Measurements from ENCODE around the gene ZC3H12C. TPM values are rescaled to one million over a fixed set of nuclear protein-coding genes. Genes with fewer than 3 reads are reported as not detected.

The ZC3H12C gene
- polyA plus RNA-seq, 3 donors from 2014 or later = not detected

DNA sequence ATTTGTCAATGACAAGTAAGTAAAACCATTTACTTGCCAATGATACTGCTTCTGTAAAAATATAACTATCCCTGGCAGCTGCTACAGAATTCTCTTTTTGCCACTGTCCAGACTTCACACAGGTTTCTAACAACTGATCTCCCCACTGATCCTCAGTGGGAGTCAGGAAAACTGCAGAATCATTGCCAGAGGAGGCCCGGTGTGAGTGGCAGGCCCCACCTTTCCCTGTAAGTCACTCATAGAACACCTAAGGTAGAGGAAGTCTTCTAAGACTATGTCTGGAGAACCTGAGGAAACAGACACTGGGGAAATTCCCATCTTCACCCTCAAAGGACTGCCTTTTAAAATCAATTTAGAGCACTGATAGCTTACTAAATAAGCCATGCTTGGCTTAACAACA, 66.3 kb downstream of the ZC3H12C start:
- no peak overlapping the region for H3K27ac Mint-ChIP-seq

DNA sequence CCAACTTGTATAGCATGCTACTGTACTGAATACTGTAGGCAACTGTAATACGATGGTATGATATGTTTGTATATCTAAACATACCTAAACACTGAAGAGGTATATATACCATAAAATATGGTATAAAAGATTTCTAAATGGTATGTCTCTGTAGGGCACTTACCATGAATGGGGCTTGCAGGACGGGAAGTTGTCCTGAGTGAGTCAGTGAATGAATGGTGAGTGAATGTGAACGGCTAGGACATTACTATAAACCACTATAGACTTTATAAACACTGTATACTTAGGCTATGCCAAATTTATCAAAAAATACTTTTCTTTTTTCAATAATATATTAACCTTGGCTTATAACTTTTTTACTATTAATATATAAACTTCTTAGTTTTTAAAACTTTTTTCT, 66.8 kb downstream of the ZC3H12C start:
- Mint-ChIP-seq H3K27me3 (ENCODE audit: low read depth in 3 of 3) (peaks cover 0 to 2% (median 1%) of the 10 kb centered on the region in 3 donors), H3K36me3 (no peaks in the 10 kb centered on the region), H3K4me1 (no peaks in the 10 kb centered on the region), H3K4me3 (no peak overlapping the region), H3K27ac (no peak overlapping the region), H3K9me3 (no peaks in the 10 kb centered on the region)
- DNase-seq = no peak

More for the DNA sequence above, 66.3 kb downstream of the ZC3H12C start:
- Mint-ChIP-seq H3K27me3 (ENCODE audit: low read depth in 3 of 3) (peaks cover 0 to 2% (median 0%) of the 10 kb centered on the region in 3 donors), H3K4me1 (no peaks in the 10 kb centered on the region), H3K4me3 (no peak overlapping the region), H3K36me3 (no peaks in the 10 kb centered on the region), H3K9me3 (no peaks in the 10 kb centered on the region)
- no peak for DNase-seq

- H3K9me3 Mint-ChIP-seq = no peaks in the 10 kb centered on the region
- H3K4me1 Mint-ChIP-seq = no peaks in the 10 kb centered on the region
- H3K27ac Mint-ChIP-seq = no peak overlapping the region
- peaks cover 0 to 5% (median 2%) of the 10 kb centered on the region in 3 donors for H3K27me3 Mint-ChIP-seq (ENCODE audit: low read depth in 3 of 3)
- H3K36me3 Mint-ChIP-seq = no peaks in the 10 kb centered on the region
- H3K4me3 Mint-ChIP-seq = no peak overlapping the region
- DNase-seq = no peak
Observed at GRCh38 chr11:110160437-110160836, 67.2 kb downstream of the ZC3H12C start.

GRCh38 chr11:110161061-110161460, 67.9 kb downstream of the ZC3H12C start:
- H3K36me3 Mint-ChIP-seq = no peaks in the 10 kb centered on the region
- H3K27ac Mint-ChIP-seq = no peak overlapping the region
- H3K4me1 Mint-ChIP-seq = no peaks in the 10 kb centered on the region
- H3K4me3 Mint-ChIP-seq = no peak overlapping the region
- peaks cover 0 to 5% (median 2%) of the 10 kb centered on the region in 3 donors for H3K27me3 Mint-ChIP-seq (ENCODE audit: low read depth in 3 of 3)
- DNase-seq = no peak
- H3K9me3 Mint-ChIP-seq = no peaks in the 10 kb centered on the region

DNA sequence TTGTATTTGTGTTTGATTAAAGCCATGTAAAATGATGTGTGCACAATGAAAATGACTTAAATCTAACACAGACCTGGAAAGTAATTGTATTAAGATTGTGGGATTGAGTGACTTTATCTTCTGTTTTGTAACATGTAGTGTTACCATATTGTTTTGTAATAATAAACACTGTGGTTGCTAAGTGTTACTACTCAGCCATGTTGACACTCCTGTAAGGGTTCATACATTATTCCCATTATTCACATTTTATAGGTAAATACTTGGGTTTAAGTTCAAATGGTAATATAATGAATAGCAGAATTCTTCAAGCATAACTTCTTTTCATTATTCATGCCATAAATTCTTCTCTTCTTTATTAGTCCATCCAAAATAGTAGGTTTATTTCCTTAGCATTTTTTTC, 69.0 kb downstream of the ZC3H12C start:
- H3K27me3 Mint-ChIP-seq (ENCODE audit: low read depth in 3 of 3) = peaks cover 0 to 5% (median 2%) of the 10 kb centered on the region in 3 donors
- no peak for DNase-seq
- H3K4me1 Mint-ChIP-seq = no peaks in the 10 kb centered on the region
- no peaks in the 10 kb centered on the region for H3K36me3 Mint-ChIP-seq
- H3K9me3 Mint-ChIP-seq = no peaks in the 10 kb centered on the region
- no peak overlapping the region for H3K27ac Mint-ChIP-seq
- H3K4me3 Mint-ChIP-seq = no peak overlapping the region

DNA sequence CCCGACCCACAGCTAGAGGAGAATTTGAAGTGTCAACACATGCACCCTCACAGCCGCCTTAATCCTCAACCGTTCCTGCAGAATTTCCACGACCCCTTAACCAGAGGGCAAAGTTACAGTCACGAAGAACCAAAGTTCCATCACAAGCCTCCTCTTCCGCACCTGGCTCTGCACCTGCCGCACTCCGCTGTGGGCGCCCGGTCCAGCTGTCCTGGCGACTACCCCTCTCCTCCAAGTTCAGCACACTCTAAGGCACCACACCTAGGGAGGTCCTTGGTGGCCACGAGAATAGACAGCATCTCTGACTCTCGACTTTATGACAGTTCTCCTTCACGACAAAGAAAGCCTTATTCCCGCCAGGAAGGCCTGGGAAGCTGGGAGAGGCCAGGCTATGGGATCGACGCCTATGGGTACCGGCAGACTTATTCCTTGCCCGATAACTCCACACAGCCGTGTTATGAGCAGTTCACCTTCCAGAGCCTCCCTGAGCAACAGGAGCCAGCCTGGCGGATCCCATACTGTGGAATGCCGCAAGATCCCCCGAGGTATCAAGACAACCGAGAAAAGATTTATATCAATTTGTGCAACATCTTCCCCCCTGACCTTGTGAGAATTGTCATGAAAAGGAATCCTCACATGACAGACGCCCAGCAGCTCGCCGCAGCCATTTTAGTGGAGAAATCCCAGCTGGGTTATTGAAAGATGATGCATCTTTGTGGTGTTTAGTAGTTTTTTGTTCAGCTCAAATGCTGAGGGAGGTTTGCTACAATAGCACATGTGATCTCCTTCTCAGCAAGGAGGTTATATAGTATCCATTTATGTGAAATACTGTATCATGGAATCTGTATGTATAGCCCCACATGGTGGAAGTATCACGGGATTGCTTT, 72.1 kb downstream of the ZC3H12C start:
- Mint-ChIP-seq H3K27me3 (ENCODE audit: low read depth in 3 of 3) (peaks cover 0 to 5% (median 0%) of the 10 kb centered on the region in 3 donors), H3K36me3 (no peaks in the 10 kb centered on the region), H3K9me3 (no peaks in the 10 kb centered on the region), H3K4me1 (no peaks in the 10 kb centered on the region), H3K27ac (no peak overlapping the region), H3K4me3 (no peak overlapping the region)
- no peak for DNase-seq

- Mint-ChIP-seq H3K4me1 (no peaks in the 10 kb centered on the region), H3K9me3 (no peaks in the 10 kb centered on the region), H3K27me3 (ENCODE audit: low read depth in 3 of 3) (peaks cover 0 to 5% (median 0%) of the 10 kb centered on the region in 3 donors), H3K36me3 (no peaks in the 10 kb centered on the region), H3K27ac (no peak overlapping the region), H3K4me3 (no peak overlapping the region)
- no peak for DNase-seq
Observed at GRCh38 chr11:110168033-110168803, 75.0 kb downstream of the ZC3H12C start.

DNA sequence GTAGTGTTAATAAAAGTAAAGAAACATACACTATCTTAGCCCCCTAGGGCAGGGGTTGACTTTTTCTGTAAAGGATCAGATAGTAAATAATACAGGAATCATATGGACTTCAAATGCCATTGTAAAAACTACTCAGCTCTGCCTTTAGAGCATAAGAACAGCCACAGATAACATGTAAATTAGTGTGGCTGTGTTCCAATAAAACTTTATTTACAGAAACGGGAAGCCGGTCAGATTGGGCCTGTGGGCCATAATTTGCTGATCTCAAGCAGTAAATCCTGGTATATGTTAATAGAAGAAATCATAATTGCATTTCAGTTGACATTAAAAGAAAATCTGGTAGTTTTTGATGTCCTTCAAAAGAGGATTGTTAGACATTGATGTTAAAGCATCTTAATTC, 76.5 kb downstream of the ZC3H12C start:
- Mint-ChIP-seq H3K4me1 (peaks cover 6 to 9% of the 10 kb centered on the region in 2 donors), H3K27me3 (ENCODE audit: low read depth in 3 of 3) (peaks cover 0 to 5% (median 0%) of the 10 kb centered on the region in 3 donors), H3K27ac (no peak overlapping the region), H3K9me3 (no peaks in the 10 kb centered on the region), H3K36me3 (no peaks in the 10 kb centered on the region), H3K4me3 (no peak overlapping the region)
- DNase-seq = no peak

DNA sequence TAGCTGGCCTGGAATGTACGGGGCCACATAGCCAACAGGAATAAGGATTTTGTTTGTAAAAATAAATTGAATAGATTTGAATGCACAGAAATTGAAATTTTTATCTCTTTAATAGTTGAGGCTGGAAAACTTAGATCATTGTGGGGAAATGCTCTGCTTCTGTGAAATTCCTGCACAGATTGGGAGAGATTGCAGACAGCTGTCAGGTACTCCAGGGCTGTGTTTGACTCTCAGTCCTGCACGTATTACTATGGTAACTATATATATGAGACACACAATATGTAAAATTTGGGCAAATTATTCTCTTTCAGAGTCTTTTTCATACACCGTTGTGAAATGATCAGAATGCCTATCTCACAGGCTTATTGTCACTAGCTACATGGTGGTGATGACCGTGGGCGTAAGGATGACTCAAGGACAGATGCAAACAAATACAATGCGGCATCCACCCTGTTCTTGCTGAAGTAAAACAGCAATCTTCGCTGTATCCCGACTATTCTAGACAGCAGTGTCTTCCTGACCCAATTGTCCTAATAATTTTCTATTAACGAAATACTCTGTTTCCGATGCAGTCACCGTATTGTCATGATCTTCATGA, 79.4 kb downstream of the ZC3H12C start:
- H3K27me3 Mint-ChIP-seq (ENCODE audit: low read depth in 3 of 3) = peaks cover 0 to 2% (median 0%) of the 10 kb centered on the region in 3 donors
- no peaks in the 10 kb centered on the region for H3K9me3 Mint-ChIP-seq
- H3K36me3 Mint-ChIP-seq = no peaks in the 10 kb centered on the region
- H3K27ac Mint-ChIP-seq = no peak overlapping the region
- peaks cover 6 to 9% of the 10 kb centered on the region in 2 donors for H3K4me1 Mint-ChIP-seq
- H3K4me3 Mint-ChIP-seq = no peak overlapping the region
- DNase-seq = no peak

GRCh38 chr11:110173811-110174644, 80.8 kb downstream of the ZC3H12C start:
- Mint-ChIP-seq H3K9me3 (no peaks in the 10 kb centered on the region), H3K36me3 (no peaks in the 10 kb centered on the region), H3K4me3 (peak overlapping the region in 4 of 5 donors; percentile 7 to 73 (median 46)), H3K27ac (no peak overlapping the region), H3K4me1 (peaks cover 6 to 9% of the 10 kb centered on the region in 2 donors), H3K27me3 (ENCODE audit: low read depth in 3 of 3) (peaks cover 0 to 2% (median 0%) of the 10 kb centered on the region in 3 donors)
- peak; percentile 25 to 36 (median 27) for DNase-seq

GRCh38 chr11:110174645-110175310, 81.6 kb downstream of the ZC3H12C start:
- DNase-seq = no peak
- Mint-ChIP-seq H3K4me1 (peaks cover 6 to 9% of the 10 kb centered on the region in 2 donors), H3K27me3 (ENCODE audit: low read depth in 3 of 3) (peaks cover 0 to 2% (median 0%) of the 10 kb centered on the region in 3 donors), H3K9me3 (no peaks in the 10 kb centered on the region), H3K4me3 (no peak overlapping the region), H3K27ac (no peak overlapping the region), H3K36me3 (no peaks in the 10 kb centered on the region)

DNA sequence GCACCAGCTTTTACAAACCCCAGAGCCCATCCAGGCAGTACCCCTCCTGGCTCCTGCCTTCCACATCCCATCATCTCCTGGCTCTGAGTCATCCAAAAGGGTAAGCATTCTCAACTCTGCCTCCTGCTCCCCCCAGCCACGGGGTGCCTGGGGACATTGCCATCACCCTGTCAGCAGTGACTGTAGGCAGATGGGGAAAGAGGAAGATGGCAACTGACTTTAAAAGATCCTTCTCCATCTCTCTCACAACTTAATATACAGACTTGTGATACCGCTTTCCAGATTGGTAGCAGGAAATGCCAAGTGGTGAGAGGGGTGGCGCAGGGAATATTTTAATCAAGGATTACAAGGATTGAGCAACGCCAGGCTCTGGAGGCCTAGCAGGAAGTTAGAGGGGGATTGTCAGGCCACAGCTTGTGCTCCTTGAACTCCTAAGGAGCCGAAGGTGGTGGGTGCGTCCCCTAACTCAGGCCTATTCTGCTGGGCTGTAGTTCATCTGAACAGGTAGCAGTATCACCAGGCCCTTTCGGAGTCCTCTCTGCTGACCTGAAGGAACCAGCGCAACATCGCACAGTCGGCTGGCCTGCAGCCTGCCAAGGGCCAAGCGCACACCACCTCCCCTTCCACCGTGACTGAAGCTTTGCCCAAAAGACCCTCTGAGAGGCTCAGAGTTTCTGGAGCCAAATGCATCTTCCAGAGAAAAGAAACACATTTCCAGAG, 83.3 kb downstream of the ZC3H12C start:
- no peaks in the 10 kb centered on the region for H3K36me3 Mint-ChIP-seq
- H3K4me3 Mint-ChIP-seq = no peak overlapping the region
- DNase-seq = no peak
- H3K9me3 Mint-ChIP-seq = no peaks in the 10 kb centered on the region
- no peak overlapping the region for H3K27ac Mint-ChIP-seq
- peaks cover 6 to 9% of the 10 kb centered on the region in 2 donors for H3K4me1 Mint-ChIP-seq
- H3K27me3 Mint-ChIP-seq (ENCODE audit: low read depth in 3 of 3) = peaks cover 0 to 2% (median 0%) of the 10 kb centered on the region in 3 donors

Measured in immature natural killer cell (primary cell).